Immature natural killer cell (primary cell): ENCODE results near the gene TEX11. TPM values are rescaled to one million over a fixed set of nuclear protein-coding genes. Genes with fewer than 3 reads are reported as not detected.
"Not testable (repeated sequence)": the region's sequence is repeated elsewhere in the genome, so short reads cannot be mapped to it uniquely, and the experiment has no call there.

Source experiments
- DNase-seq, 3 donors: peaks; one replicate each; pipeline ENCODE4 v3.0.0; 2022; ENCODE audit warnings: mixed read lengths in 1 of 3
- H3K27ac Mint-ChIP-seq, 6 donors: one replicate each; pipeline ENCODE4 v1.8.0; 2020; ENCODE audit warnings: mixed read lengths in 6 of 6, mild to moderate bottlenecking in 5 of 6, inconsistent platforms in 4 of 6, moderate library complexity in 3 of 6
- H3K27me3 Mint-ChIP-seq, 3 donors: one replicate each; pipeline ENCODE4 v1.8.0; 2020 to 2021; ENCODE audit warnings: low read depth in 3 of 3, mild to moderate bottlenecking in 3 of 3, mixed read lengths in 3 of 3, moderate library complexity in 3 of 3, inconsistent platforms in 1 of 3
- H3K36me3 Mint-ChIP-seq, 3 donors: one replicate each; pipeline ENCODE4 v1.8.0; 2020; ENCODE audit warnings: mixed read lengths in 3 of 3, inconsistent platforms in 2 of 3, mild to moderate bottlenecking in 2 of 3
- H3K4me1 Mint-ChIP-seq, 2 donors: one replicate each; pipeline ENCODE4 v1.8.0; 2020; ENCODE audit warnings: inconsistent platforms in 2 of 2, mild to moderate bottlenecking in 2 of 2, mixed read lengths in 2 of 2, moderate library complexity in 1 of 2
- H3K4me3 Mint-ChIP-seq, 5 donors: one replicate each; pipeline ENCODE4 v1.8.0; 2020; ENCODE audit warnings: mild to moderate bottlenecking in 5 of 5, mixed read lengths in 5 of 5, inconsistent platforms in 3 of 5, moderate library complexity in 3 of 5
- H3K9me3 Mint-ChIP-seq, 6 donors: one replicate each; pipeline ENCODE4 v1.8.0; 2020; ENCODE audit warnings: mild to moderate bottlenecking in 6 of 6, mixed read lengths in 6 of 6, inconsistent platforms in 4 of 6, moderate library complexity in 3 of 6
- polyA plus RNA-seq, 3 donors: library from polyadenylated mRNA; unstranded; fragments of 300-500 nt; fragmentation: Illumina TruSeq; gene quantifications; one replicate each; pipeline ENCODE4 v1.2.3, GENCODE V29; 2021

The TEX11 gene
- polyA plus RNA-seq, 3 donors from 2014 or later = not detected

- Mint-ChIP-seq H3K9me3 (peaks cover 0 to 4% (median 0%) of the 10 kb centered on the region in 6 donors), H3K27ac (no peak overlapping the region), H3K36me3 (no peaks in the 10 kb centered on the region), H3K4me3 (no peak overlapping the region), H3K27me3 (peaks cover 0 to 6% (median 2%) of the 10 kb centered on the region in 3 donors), H3K4me1 (no peaks in the 10 kb centered on the region)
- no peak for DNase-seq
Observed at GRCh38 chrX:70613295-70613694, 295.2 kb downstream of the TEX11 start.

DNA sequence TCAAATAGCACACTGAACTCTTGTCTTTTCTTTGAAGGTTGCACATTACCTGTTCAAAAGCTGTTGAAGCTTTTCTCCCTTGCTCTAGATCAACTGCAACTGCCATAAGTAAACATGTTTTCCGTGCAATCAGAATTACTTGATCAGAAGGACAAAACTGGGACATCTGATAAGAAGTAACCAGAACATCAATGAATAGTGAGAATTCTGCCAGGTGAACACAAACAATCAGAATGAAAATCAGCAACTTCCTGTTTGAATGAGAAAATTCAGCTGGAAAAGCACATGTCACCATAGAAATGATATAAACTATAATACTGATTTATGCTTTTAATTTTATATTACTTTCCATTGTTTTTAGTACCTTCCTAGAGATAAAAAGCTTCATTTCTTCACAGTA is 303.2 kb downstream of the TEX11 start:
- Mint-ChIP-seq H3K27ac (no peak overlapping the region), H3K36me3 (no peaks in the 10 kb centered on the region), H3K9me3 (no peaks in the 10 kb centered on the region), H3K27me3 (peaks cover 0 to 4% (median under 1%) of the 10 kb centered on the region in 3 donors), H3K4me1 (no peaks in the 10 kb centered on the region), H3K4me3 (no peak overlapping the region)
- DNase-seq = no peak

- DNase-seq = no peak
- peaks cover 0 to 4% (median 0%) of the 10 kb centered on the region in 6 donors for H3K9me3 Mint-ChIP-seq
- no peaks in the 10 kb centered on the region for H3K36me3 Mint-ChIP-seq
- H3K27ac Mint-ChIP-seq = no peak overlapping the region
- H3K4me3 Mint-ChIP-seq = no peak overlapping the region
- no peaks in the 10 kb centered on the region for H3K4me1 Mint-ChIP-seq
- H3K27me3 Mint-ChIP-seq = peaks cover 3 to 5% (median 5%) of the 10 kb centered on the region in 3 donors
Observed at GRCh38 chrX:70592091-70592490, 316.4 kb downstream of the TEX11 start.

- not testable (repeated sequence) for H3K9me3 Mint-ChIP-seq, H3K27me3 Mint-ChIP-seq, H3K4me1 Mint-ChIP-seq, H3K27ac Mint-ChIP-seq, H3K4me3 Mint-ChIP-seq, H3K36me3 Mint-ChIP-seq, DNase-seq
Observed at GRCh38 chrX:70587158-70587557, 321.4 kb downstream of the TEX11 start.

- H3K27me3 Mint-ChIP-seq = peaks cover 0 to 6% (median 1%) of the 10 kb centered on the region in 3 donors
- H3K27ac Mint-ChIP-seq = no peak overlapping the region
- DNase-seq = no peak
- no peaks in the 10 kb centered on the region for H3K4me1 Mint-ChIP-seq
- peaks cover 0 to 5% (median 0%) of the 10 kb centered on the region in 3 donors for H3K36me3 Mint-ChIP-seq
- no peak overlapping the region for H3K4me3 Mint-ChIP-seq
- H3K9me3 Mint-ChIP-seq = peaks cover 1 to 12% (median 4%) of the 10 kb centered on the region in 6 donors
Observed at GRCh38 chrX:70577442-70577841, 331.1 kb downstream of the TEX11 start.

- H3K9me3 Mint-ChIP-seq, H3K36me3 Mint-ChIP-seq, H3K4me1 Mint-ChIP-seq, DNase-seq, H3K4me3 Mint-ChIP-seq, H3K27me3 Mint-ChIP-seq, H3K27ac Mint-ChIP-seq: not testable (repeated sequence)
Observed at GRCh38 chrX:70569922-70570576, 338.5 kb downstream of the TEX11 start.

- H3K4me3 Mint-ChIP-seq = no peak overlapping the region
- no peak for DNase-seq
- peaks cover 0 to 7% (median 3%) of the 10 kb centered on the region in 3 donors for H3K27me3 Mint-ChIP-seq
- H3K36me3 Mint-ChIP-seq = no peaks in the 10 kb centered on the region
- H3K9me3 Mint-ChIP-seq = peaks cover 0 to 2% (median 0%) of the 10 kb centered on the region in 6 donors
- H3K4me1 Mint-ChIP-seq = no peaks in the 10 kb centered on the region
- no peak overlapping the region for H3K27ac Mint-ChIP-seq
Observed at GRCh38 chrX:70554948-70555347, 353.6 kb downstream of the TEX11 start.

- peaks cover 0 to 2% (median 0%) of the 10 kb centered on the region in 6 donors for H3K9me3 Mint-ChIP-seq
- H3K36me3 Mint-ChIP-seq = no peaks in the 10 kb centered on the region
- peaks cover 0 to 7% (median 3%) of the 10 kb centered on the region in 3 donors for H3K27me3 Mint-ChIP-seq
- H3K4me3 Mint-ChIP-seq = no peak overlapping the region
- no peaks in the 10 kb centered on the region for H3K4me1 Mint-ChIP-seq
- H3K27ac Mint-ChIP-seq = no peak overlapping the region
- DNase-seq = no peak
Observed at GRCh38 chrX:70554523-70554922, 354.0 kb downstream of the TEX11 start.

DNA sequence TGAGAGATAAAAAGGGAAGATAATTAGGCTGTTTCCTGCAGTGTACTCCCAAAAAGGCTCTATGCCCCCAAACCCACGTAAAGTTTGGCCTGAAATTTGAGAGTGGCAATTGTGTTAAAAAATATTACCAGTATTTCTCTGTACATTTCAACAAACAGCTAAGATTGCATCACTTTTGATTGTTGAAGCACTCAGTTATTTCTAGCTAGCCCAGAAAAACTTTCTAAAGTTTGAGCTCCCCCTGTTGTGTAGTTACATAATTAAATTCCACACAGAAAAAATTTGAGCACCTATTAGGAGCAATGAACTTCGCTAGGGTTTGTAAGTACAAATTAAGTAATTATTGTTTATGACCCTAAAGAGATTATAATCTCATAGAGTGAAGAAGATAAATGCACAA is 354.4 kb downstream of the TEX11 start:
- no peak for DNase-seq
- no peaks in the 10 kb centered on the region for H3K4me1 Mint-ChIP-seq
- H3K9me3 Mint-ChIP-seq = peaks cover 0 to 2% (median 0%) of the 10 kb centered on the region in 6 donors
- H3K4me3 Mint-ChIP-seq = no peak overlapping the region
- peaks cover 0 to 7% (median 3%) of the 10 kb centered on the region in 3 donors for H3K27me3 Mint-ChIP-seq
- H3K36me3 Mint-ChIP-seq = no peaks in the 10 kb centered on the region
- H3K27ac Mint-ChIP-seq = no peak overlapping the region

DNA sequence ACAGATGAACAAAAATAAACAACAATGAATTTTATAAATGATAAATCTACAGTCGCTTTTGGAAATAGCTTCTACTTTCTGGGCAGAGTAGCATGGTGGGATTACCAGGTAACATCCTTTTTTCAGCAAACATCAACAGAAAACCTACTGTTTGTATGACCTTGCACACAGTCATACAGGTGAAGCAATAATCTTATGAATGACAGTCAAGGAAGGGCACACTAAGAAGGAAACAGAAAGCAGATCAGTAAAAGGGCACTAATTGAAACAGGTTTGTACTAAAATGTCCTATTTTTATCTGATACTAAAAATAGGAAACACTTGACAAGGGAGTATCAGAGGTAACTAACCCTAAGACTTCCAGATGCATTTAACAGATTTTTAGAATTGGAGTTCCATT is 355.0 kb downstream of the TEX11 start:
- Mint-ChIP-seq H3K4me3 (no peak overlapping the region), H3K4me1 (no peaks in the 10 kb centered on the region), H3K27ac (no peak overlapping the region), H3K27me3 (peaks cover 0 to 7% (median 3%) of the 10 kb centered on the region in 3 donors), H3K36me3 (no peaks in the 10 kb centered on the region), H3K9me3 (peaks cover 0 to 2% (median 0%) of the 10 kb centered on the region in 6 donors)
- DNase-seq = no peak

DNA sequence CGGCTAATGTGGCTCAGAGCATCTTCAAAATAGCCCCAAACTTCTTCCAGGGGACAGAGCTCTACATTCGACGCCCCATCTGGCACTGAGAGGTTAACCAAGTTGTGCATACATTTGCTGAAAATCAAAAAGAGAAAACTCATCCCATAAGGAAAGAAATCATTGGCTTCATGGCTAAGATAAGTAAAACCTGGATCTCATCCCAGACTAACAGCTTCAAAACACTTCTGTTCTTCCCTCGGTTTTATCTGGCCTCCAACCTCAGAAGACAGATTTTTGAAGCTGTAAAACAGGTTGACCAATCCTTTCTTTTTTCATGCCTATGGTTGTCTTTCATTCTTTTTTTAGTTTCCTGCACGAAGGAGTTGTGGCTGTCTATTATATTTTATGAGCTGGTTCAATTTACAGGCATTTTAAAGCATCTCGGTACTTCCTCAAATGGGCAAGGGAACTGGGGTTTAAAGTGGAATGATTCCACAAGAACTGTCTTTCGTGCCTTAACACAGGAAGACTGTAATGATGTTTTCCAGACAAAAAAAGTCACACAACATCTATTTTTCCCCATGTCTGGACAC is 356.3 kb downstream of the TEX11 start:
- H3K27me3 Mint-ChIP-seq = peaks cover 0 to 7% (median 3%) of the 10 kb centered on the region in 3 donors
- no peak overlapping the region for H3K4me3 Mint-ChIP-seq
- H3K9me3 Mint-ChIP-seq = no peaks in the 10 kb centered on the region
- H3K27ac Mint-ChIP-seq = no peak overlapping the region
- no peaks in the 10 kb centered on the region for H3K36me3 Mint-ChIP-seq
- no peaks in the 10 kb centered on the region for H3K4me1 Mint-ChIP-seq
- no peak for DNase-seq

DNA sequence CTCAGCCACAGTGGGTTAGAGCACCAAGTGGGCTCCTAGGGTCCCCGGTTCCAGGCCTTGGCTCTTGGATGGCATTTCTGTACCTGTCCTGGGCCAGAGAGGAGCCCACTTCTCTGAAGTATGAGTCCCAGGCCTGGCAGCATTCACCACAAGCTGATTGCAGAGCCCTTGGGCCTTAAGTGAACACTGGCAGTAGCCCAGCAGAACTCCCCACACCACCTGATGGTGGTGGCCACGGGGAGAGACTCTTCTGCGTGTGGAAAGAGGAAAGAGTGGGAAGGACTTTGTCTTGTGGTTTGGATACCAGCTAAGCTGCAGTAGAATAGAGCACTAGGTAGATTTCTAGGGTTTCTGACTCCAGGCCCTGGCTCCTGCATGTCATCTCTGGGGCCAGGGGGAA is 359.1 kb downstream of the TEX11 start:
- Mint-ChIP-seq H3K36me3 (no peaks in the 10 kb centered on the region), H3K27me3 (peaks cover 1 to 6% (median 3%) of the 10 kb centered on the region in 3 donors), H3K9me3 (no peaks in the 10 kb centered on the region), H3K4me1 (no peaks in the 10 kb centered on the region), H3K27ac (no peak overlapping the region), H3K4me3 (no peak overlapping the region)
- no peak for DNase-seq

GRCh38 chrX:70535198-70535597 is 373.3 kb downstream of the TEX11 start:
- peaks cover 0 to 11% (median 3%) of the 10 kb centered on the region in 3 donors for H3K27me3 Mint-ChIP-seq
- no peak for DNase-seq
- no peaks in the 10 kb centered on the region for H3K36me3 Mint-ChIP-seq
- no peak overlapping the region for H3K27ac Mint-ChIP-seq
- H3K9me3 Mint-ChIP-seq = no peaks in the 10 kb centered on the region
- H3K4me3 Mint-ChIP-seq = no peak overlapping the region
- no peaks in the 10 kb centered on the region for H3K4me1 Mint-ChIP-seq

DNA sequence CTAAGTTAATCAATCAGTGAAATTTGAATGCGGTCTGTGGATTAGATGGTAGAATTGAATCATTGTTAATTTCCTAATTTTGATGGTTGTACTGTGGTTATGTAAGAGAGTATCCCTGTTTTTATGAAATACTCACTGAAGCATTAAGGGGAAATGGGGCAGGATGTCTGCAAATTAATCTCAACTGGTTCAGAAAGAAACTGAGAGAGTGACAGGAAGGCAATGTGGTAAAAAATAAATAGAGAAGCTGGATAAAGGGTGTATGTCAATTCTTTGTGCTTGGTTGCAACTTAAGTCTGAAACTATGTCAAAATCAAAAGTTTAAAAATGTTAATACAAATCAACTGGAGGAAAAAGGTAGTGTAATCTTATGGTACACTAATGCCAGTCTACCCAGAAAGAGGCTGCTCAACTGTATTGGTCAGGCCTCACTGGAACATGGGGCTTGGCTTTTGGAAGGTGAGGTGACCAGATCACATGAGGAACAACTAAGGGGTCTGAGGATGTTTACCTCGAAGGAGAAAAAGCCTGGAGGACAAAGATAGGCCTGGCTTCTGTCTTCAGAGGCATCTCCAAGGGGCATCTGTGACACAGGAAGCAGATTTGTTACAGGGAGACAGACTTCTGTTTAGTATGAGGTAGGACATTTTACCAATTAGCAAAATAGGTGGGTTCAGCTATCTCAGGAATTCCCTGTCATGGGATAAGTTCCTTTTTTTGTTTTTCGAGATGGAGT is 380.7 kb downstream of the TEX11 start:
- Mint-ChIP-seq H3K36me3 (no peaks in the 10 kb centered on the region), H3K4me3 (no peak overlapping the region), H3K4me1 (no peaks in the 10 kb centered on the region), H3K9me3 (no peaks in the 10 kb centered on the region), H3K27ac (no peak overlapping the region), H3K27me3 (peaks cover 0 to 8% (median 2%) of the 10 kb centered on the region in 3 donors)
- no peak for DNase-seq
